ENCODE measurements around the gene PRKAA2.

Gene PRKAA2

DNA sequence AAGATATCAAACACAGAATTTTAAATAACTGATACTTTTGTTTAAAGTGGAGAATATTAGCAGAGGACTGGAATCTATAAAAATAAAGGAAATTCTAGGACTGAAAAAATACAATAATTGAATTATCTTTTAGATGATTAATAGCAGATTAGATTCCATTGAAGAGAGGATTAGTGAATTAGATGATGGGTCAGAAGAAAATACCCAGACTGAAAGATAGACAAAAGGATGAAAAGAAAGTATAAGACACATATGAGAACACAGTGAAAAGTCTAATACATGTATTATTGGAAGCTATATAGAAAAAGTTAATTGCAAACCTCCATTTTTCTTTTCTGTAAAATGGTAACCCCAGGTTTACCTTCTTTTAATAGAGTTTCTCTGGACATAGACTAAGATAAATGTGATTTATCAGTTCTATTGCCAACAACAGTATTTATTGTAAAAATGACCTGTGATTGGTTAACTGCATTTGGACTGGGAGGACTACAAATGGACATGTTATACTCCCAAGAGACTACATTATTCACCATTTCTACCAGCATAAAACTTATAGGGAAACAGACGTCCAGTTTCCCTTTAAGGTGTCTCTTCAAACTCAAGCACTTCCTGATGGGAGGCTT lies 11.0 kb downstream of the PRKAA2 start:
- FAIRE-seq: no peak

DNA sequence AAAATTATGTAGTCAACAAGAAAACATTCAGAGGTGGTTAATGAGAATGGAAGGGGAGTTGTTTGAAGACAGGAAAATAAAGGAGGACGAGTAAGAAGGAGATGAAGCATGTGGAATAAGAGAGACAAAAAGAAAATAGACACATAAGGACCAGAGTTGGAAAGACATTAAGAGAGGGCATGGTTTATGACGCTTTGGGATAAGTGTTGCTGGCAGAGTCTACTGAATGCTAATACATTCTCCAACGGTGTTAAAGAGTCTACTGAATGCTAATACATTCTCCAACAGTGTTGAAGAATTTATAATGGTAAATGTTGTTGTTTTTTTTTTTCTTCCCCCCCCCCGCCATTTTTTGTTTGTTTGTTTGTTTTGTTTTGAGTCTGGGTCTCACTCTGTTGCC lies 13.1 kb downstream of the PRKAA2 start:
- no peak for FAIRE-seq

DNA sequence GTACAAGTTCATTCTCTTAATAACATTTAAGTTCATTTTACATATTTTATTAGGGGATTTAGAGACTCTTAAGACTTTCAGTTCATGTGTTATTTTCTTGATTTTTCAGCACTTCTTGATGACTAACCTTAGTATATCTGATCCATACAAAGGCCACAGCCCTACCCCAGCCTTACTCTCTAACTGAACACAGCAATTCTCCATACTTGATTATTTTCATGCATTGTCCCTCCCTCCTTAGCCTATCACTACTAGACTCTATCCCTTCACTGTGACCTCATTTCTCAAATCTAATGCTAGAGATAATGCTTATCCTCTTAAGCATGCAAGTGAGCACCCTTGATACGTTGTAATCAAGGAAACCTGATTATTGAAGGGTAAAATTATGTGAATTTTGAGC lies 15.2 kb downstream of the PRKAA2 start:
- FAIRE-seq: no peak

DNA sequence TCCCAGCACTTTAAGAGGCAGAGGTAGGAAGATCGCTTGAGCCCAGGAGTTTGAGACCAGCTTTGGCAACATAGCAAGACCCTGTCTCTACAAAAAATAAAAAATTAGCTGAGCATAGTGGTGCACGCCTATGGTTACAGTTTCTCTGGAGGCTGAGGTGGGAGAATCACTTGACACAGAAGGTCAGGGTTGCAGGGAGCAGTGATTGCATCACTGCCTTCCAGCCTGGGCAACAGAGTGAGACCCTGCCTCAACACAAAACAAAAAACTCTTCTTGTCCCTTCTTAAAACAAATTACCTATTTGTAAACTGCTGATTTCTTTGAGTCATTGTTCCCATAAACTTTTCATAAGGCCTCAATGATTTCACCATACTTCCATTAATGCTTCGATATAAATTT lies 18.7 kb downstream of the PRKAA2 start:
- no peak for FAIRE-seq

DNA sequence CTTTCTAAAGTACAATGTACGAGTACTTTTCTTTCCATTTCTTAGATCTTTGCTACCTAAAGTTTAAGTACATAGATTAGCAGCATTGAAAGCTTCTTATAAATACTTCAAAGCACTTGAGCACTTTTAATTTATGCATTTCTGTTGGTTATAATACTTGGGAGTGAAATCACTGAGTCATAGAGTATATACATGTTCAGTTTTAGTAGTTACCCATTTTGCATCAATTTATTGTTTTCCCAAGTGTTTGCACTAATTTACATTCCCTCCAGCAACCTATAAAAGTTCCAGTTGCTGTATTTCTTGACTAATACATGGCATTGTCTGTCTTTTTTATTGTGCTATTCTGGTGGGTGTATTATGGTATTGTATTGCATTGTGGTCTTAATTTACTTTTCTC lies 20.3 kb downstream of the PRKAA2 start:
- FAIRE-seq: no peak

DNA sequence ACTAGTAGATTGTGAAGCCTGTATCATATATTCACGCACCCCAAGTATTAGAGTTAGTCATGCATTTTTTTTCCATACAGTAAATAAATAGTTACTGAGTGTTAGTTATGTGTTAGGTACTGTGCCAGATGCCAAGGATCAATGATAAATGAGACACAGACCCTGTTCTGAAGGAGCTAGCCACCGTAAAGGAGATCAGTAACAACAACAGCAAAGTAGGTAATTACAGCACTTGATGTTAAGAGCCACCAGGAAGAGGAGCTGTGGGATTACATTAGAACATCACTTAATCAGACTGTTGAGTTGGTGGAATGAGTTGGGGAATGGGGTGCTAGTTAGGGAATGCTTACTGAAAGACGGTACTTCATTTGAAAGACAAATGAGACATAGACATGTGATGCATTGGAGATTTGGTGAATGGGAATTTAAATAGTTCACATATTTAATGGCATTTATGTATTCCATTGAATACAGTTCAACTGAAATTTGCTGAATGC lies 21.0 kb downstream of the PRKAA2 start:
- no peak for FAIRE-seq

DNA sequence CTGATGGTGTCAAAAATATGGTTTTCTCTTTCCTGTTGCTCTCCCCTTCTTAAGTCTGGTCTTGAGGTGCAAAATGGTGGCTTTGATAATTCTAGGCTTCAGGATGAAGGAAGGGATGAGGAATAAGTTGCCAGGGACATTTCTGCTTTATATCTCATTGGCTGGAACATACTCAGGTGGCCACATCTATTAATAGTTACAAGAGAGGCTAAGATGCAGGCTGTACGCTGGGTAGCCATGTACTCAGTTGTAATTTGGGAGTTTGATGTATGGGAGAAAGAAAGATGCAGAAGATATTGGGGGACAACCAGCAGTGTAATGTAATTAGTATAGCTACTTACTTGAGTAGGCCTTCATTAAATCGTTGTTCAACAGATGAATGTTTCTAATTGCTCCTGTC lies 25.2 kb downstream of the PRKAA2 start:
- FAIRE-seq: no peak

DNA sequence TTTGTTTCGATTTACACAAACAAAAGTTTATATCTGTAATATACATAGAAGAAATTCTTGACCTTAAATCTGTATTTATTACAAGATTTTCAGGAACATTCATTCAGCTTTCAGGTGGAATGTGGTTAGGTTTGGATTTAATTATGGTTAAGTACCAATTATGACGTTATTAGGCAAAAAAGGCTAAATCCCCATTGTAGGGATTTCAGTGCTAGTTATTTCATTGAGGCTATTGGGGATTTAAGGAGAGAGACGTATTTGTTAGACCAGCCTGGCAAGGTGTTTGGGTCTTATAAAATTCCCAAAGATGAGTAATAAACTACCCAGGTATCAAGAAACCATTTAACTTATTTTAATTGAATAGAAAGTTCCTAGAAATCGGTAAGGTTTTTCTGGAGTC lies 26.0 kb downstream of the PRKAA2 start:
- FAIRE-seq: no peak

DNA sequence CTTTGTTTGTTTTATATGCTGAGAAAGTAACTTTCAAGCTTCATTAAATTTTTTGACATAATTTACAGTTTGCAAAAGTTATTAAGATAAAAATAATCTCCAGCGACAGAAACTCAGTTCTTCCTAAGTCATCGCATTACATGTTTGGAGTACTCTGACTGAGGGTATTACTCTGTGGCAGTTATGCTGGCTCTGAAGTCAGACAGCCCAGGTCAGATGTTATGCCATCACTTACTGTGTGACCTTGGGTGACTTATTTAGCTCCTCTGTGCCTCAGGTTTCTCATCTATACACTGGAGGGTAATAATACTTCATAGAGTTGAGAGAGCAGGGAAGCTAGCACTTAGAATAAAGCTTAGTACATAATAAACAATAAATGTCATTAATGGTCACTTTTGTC lies 26.4 kb downstream of the PRKAA2 start:
- no peak for FAIRE-seq

DNA sequence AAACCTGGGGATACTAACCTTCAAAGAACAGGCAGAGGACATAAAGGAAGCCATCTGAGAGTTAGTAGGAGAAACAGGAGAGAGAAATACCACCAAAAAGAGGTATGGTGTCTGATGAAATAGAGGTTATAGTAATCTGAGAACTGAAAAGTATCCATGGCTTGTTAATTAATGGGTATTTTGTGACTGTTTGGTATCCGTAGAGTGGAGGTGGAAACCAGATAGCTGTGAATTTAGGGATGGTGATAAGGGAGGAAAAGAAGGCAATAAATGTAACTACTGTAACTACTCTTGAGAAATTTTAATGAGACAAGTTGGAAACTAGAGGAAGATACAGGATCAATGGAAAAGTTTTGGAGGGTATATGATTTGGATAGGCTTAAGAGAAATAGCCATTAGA lies 27.5 kb downstream of the PRKAA2 start:
- no peak for FAIRE-seq

DNA sequence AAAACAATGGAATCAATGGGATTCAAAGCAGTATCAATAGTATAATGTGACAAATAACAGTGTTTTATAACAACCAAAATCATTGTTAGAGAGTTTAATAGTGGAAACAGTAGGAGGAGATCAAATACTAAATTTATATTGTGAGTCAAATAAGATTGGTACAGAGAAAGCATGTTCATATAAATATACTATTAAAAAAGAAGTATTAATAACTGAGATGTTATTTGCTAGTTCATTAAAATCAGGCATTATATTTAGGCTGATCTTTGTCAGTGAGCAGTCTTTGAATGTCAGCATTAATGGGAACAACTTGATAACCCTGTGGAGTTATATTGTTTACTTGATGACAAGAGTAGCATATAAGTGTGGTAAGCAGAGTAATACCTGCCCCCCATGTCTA lies 30.6 kb downstream of the PRKAA2 start:
- no peak for FAIRE-seq

DNA sequence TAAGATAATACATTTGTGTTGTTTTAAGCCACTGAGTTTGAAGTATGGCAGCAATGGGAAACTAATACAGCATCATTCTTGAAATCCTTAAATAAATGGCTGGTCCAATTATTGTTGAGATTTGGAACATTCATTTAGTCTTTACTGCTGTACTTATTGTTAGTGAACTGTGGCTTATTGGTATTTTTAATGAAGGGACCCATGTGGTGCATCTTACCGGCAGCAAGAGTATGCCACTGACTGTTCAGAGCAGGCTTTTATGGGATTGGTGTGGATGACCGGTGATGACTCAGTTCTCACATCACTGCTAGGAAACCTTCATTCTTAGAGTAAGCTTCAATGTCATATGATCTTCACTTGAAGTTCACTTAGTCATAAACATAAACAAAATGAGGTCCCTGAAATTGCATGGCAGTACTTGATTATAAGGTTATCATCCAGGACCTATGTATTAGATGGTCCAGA lies 31.5 kb downstream of the PRKAA2 start:
- no peak for FAIRE-seq

DNA sequence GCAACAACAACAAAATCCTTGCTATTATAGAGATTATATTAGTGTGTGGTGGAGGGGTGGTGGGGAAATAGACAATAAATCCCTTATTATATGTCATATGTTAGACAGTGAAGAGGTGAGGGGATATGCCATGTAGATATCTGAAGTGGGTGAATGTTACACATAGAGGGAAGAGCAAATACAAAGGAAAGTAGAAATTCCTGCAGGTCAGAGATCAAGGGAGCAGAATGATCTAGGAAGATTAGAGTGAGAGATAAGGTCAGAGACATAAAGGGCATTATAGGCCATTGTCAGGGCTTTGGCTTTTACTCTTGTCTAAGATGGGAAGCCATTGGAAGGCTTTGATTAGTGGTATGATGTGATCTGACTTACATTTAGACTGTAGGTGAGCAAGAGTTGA lies 38.5 kb downstream of the PRKAA2 start:
- FAIRE-seq: no peak

DNA sequence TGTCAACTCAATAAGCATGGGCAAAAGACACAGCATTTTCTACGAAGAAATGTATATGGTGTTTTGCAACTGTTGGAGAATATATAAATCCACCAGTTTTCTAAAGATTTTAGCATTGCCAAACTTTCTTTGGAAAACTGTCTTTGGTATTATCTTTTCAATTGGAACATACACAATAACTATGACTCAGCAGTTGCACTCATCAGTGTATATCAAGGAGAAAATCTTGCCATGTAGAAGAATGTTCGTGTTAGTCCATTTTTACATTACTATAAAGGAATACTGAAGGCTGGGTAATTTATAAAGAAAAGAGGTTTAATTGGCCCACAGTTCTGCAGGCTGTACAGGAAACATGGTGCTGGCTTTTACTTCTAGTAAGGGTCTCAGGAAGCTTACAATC lies 41.1 kb downstream of the PRKAA2 start:
- FAIRE-seq: no peak

DNA sequence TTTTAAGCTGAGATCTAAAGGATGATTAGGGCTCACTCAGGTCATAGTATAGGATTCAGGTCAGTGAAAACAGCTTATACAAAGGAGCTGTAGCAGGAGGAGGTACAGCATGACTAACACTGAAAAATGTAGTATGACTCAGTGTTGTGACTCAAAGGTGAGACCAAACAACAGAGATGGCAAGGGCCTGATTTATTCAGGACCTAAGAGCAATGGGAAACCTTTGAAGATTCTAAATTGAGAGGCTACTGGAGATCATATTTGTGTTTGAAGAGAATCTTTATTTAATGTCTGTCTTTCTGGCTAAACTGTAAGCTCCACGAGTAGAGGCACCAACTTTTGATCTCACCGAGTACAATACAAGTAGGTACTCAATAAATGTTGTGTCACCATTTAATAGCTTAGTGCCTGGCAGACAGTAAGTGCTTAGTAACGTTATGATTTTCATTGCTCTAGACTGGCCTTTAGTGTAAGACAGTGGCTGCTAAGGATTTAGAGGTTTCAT lies 43.5 kb downstream of the PRKAA2 start:
- FAIRE-seq: no peak

DNA sequence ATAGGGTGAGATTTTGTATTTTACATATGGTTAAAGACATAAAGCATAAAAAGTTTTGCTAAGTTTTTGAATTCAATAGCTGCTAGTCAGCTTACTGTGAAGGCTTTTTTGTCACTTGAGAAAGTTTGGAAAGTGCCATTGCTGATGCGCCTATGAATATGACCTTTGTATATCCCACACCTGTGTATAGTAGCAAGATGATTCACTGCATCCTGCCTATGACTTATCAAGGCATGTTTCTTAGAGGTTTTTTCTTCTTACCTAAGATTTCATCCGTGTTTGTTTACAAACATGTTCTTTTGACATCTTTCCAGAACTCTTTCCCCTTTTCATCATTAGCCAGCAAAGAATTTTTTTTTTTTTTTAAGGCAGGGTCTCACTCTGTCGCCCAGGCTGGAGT lies 51.5 kb downstream of the PRKAA2 start:
- no peak for FAIRE-seq

DNA sequence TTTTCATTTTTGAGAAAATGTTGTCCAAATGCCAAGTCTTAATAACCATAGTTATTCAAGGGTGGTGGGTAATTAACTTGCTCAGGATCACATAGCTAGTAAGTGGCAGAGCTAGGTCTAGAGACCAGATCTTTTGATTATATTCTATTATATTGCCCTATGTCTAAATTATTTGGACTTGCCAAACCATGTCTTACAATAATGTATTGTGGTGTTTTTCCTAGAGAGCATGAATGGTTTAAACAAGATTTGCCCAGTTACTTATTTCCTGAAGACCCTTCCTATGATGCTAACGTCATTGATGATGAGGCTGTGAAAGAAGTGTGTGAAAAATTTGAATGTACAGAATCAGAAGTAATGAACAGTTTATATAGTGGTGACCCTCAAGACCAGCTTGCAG lies 58.6 kb downstream of the PRKAA2 start:
- FAIRE-seq: no peak

DNA sequence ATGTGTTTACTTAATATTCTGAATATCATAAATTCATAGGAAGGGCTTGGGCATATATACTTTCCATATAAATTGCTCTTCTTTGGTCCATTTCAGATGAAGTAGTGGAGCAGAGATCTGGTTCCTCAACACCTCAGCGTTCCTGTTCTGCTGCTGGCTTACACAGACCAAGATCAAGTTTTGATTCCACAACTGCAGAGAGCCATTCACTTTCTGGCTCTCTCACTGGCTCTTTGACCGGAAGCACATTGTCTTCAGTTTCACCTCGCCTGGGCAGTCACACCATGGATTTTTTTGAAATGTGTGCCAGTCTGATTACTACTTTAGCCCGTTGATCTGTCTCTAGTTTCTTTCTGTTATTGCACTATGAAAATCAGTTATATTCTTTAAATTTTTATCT lies 62.3 kb downstream of the PRKAA2 start:
- no peak for FAIRE-seq

DNA sequence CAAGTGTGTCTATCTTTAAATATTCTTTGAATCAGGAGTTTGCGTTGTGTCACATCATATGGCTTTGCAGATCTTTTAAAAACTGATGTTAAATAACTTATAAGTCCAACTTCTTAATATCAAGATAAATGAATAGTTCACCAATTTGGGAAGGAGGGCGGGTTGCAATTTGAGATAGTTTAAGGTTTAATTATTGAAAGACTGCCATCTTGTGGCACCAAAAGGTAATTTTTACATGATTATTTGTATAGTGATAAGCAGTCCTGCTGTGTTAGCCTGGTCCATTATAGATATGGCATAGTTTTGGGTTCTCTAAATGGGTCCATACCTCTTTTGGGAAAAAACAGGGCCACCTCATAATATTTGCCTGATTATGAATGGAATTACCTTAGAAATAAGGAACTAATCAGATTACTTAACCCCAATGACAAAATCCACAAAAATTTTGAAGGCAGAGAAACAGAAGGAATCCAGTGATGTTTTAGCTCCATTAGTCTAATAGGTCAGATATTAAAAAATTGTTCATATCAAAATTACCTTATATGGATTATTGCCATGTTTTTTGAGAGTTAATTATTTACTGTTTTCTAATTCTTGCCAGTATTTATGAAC lies 64.3 kb downstream of the PRKAA2 start:
- peak; percentile 84 for FAIRE-seq

DNA sequence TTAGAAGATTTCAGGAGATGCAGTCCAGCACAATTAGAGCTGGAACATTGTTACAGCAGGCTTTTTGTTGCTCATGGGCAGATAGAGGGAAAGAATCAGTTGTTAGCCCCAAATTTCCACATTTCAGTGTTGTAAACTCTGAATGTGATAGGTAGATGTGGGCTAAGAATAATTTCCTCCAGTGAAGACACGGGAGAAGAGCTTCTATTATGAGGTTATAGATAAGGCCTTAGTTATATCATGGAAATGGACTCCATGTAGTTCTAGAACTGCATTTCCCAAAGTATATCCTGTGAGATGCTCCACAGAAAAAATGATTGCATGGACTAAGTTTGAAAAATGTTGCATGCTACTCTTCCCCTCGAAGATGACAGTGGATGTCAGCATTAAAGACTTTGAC lies 64.9 kb downstream of the PRKAA2 start:
- no peak for FAIRE-seq

DNA sequence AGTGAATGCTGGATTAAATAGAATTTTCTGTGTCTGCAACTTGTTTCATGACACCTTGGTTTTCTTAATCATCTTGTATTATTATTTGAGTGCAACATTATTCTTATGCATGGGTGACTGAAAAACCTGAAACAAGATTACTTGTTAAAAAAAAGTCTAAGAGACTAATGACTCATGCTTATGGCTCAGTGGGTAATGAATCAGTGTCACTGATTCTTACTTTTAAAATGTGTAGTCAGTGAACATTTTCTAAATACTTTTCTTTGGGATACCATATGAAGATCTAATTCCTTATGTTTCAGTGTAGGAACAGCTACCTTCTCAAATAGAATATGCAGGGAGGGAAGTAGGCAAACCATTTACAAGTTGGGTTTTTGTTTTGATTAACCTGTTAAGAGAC lies 65.5 kb downstream of the PRKAA2 start:
- FAIRE-seq: no peak

DNA sequence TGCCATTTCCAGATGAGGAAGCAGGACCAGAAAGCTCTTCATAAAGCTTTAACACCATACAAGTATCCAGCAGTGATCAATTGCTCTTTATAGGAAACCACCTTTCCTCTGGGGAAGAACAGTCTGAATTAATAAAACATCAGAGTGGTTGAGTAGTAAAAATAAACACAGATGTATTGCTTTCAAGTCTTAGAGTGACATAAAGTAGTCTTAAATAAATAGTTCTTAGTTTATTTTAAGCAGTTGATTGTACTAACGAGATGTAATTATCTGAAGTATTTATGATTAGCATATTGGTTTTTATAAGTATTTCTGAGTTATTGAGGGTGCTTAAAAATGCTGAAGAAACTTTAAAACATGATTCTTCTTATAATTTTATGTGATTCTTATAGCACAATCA lies 67.0 kb downstream of the PRKAA2 start:
- FAIRE-seq: no peak

DNA sequence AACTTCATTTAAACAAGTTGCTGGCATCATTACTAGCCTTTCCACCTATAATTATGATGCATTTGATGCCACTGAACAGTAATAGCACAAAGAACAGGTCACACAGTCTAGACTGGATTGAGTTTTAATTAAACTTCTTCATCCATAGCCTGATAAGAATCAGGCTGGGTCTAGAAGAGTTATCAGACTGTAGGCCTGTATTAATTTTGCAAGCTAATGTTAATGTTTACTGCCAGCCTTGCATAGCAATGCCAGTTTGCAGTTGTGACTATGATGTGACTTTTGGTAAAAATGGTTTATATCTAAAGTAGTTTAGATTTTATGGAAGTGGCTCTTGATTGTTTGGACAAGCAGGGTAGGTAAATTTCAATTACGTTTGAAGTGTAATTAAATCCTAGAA lies 68.0 kb downstream of the PRKAA2 start:
- no peak for FAIRE-seq

DNA sequence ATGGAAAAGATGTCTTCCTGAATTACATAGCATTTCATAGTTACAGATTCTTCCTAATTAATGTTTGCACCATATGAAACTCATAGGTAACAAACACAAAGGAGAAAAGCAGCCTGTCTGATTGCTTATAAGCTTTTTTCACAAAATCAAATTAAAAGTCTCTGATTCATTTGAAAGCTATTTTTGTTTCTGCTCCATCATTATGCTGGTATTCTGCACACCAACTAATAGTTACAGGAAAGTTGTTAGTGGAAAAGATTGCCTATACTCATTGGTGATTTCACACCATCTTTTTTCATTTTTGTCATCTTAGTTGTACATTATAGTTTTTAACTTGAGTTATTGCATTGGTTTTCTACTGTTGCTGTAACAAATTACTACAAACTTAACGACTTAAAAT lies 70.0 kb downstream of the PRKAA2 start:
- FAIRE-seq: no peak

DNA sequence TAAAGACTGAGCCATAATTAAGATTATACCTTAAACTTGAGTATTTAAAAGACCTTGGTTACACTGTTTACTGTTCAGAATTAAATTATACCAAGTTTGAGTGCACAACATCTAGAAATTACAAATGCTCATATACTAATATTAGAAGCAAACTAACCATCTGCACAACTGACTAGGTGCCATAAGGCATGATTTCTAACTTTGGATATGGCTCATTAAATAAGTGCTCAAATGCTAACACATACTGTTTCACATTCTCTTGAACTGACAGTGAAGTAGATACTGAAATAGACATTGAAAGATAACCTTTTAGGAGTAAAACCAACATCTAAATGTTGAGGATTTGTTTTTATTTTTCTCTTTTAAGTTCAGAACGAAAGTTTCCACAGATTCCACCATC lies 74.1 kb downstream of the PRKAA2 start:
- FAIRE-seq: no peak
